Thyroid gland (tissue), 4 donors: ENCODE measurements around the gene CDK5RAP2.

Experiments used
- CTCF ChIP-seq, 6 experiments: fragments of 200-600 bp in 3 of 6; fragments of 450-650 bp in 3 of 6; sonication (generic) in 3 of 6; IDR thresholded peaks; one replicate each; pipeline ENCODE4 v1.5.1; 2016 to 2019; ENCODE audit warnings: antibody characterized with exemption in 6 of 6, mild to moderate bottlenecking in 2 of 6, inconsistent platforms in 1 of 6, moderate library complexity in 1 of 6
- POLR2A ChIP-seq, 2 donors: fragments of 450-650 bp; IDR thresholded peaks; one replicate each; pipeline ENCODE4 v1.6.1; 2017; ENCODE audit warnings: antibody characterized with exemption in 2 of 2, mild to moderate bottlenecking in 2 of 2, moderate library complexity in 1 of 2

DNA sequence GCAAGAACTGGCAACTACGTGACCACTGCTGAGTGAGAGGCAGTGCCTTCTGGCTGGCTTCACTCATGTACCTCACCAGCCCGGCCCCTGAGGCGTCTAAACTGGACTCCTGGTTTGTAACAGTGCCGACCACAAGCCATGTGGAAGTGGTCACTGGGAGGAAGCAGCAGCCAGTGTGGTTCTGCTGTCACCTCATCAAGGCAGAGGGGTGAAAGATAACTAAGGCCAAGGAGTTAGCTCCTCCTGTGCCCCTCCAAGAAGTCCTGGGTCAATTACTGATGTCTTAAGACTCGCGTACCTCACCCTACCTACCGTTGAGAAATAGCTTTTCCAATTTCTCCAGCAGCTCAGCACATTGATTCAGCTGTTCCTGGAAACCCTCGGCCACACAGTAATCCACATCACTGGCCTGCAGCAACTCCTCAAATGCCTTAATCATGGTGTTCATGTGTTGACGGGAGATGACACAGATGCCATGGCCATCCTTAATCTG, 142.9 kb downstream of the CDK5RAP2 start:
- TF ChIP-seq CTCF (IDR thresholded peaks at IDR 0.05) (no peak), POLR2A (IDR thresholded peaks at IDR 0.05) (no peak)
